ENCODE measurements around the gene MS4A5.
"Not testable (repeated sequence)": the region's sequence is repeated elsewhere in the genome, so short reads cannot be mapped to it uniquely, and the experiment has no call there.

MS4A5 gene

GRCh38 chr11:60429272-60429671 lies at the start of gene MS4A5:
Gene MS4A5, plus strand, starts transcription at chr11:60429572. Its CDS starts 103 bp downstream, at chr11:60429675.
- no peak for DNase-seq (ENCODE audit: low read depth)

DNA sequence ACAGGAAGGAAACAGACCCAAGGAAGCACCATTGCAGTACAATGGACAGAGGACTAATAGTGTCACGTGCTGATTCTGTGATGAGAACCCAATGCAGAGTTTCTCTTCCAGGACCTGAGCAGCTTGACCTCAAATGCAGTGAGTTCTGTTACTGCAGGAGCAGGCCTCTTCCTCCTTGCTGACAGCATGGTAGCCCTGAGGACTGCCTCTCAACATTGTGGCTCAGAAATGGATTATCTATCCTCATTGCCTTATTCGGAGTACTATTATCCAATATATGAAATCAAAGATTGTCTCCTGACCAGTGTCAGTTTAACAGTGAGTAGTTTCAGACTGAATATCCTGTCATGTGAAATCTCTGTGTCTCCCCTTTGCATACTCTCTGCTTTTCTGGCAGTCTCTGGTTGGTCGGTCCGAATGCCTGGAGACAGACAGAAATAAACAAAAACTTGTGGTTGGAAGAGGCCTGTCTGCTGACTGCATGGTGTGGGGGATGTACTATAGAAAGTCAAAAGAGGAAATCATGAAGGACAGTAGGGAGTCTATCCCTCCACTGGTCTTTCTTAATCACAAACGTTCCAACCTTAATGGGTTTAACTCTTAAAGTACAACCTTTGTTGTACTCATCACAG lies 40.0 kb upstream of the MS4A5 start:
- DNase-seq (ENCODE audit: low read depth), result no peak

DNA sequence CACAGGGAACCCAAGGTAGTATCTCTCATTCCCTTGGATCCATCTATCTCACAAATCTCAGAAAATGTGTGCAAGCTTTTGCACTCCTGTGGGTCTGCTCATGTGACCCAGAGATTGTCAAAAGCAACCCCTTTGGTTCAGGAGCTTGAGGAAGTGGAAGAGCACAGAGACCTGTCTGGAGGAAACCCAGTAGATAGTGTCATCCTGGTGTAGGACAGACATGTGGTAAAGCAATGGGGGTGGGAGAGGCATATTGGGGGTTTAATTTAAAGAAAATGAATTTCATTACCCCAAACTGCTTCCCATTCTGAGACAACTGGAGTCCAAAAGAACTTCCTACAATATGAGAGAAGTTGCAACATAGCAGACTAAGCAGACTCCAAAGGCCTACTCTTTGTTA lies 39.0 kb upstream of the MS4A5 start:
- DNase-seq (ENCODE audit: low read depth), result no peak

DNA sequence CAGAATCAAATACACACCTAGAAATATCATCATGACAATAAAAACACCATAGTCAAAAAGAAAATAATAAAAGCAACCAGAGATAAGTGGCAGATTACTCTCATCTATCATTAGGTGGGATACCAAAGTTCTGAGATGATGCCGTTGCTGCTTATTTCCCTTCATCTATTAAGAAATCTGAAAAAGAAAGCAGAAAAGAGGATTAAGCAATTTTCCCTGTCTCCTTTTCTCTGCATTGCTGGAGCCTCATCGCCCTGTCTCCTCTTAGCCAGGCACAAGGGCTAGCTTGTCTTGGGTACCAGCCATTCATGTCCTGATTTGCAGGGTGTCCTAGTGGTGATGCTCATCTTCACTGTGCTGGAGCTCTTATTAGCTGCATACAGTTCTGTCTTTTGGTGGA lies 37.0 kb upstream of the MS4A5 start:
- no peak for DNase-seq (ENCODE audit: low read depth)

GRCh38 chr11:60393016-60393415 lies 36.4 kb upstream of the MS4A5 start:
- no peak for DNase-seq (ENCODE audit: low read depth)

GRCh38 chr11:60394666-60395380 lies 34.5 kb upstream of the MS4A5 start:
- no peak for DNase-seq (ENCODE audit: low read depth)

- no peak for DNase-seq (ENCODE audit: low read depth)
Measured at GRCh38 chr11:60396382-60396781, 33.0 kb upstream of the MS4A5 start, which contains the start of gene MS4A14. Gene MS4A14, plus strand, starts transcription at chr11:60396459. Its CDS starts 120 bp downstream, at chr11:60396579.

DNA sequence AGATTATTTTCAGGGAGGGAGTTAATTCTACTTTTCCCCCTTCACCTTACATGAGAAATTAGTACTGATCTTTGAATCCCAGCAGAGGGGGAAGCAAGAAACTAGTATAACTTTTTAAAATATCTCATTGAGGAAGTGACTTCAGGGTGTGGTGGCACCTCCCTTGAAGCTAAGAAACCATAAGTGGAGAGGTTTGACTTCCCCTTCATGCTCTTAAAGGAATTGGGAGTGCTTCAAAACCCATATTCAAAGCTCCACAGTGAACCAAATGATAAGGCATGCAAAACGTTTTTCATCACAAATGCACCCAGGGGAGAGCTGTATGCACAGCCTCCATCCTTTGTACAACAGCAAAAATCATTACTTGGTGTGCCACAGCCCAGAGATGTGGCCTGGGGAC lies 32.6 kb upstream of the MS4A5 start:
- DNase-seq (ENCODE audit: low read depth), result no peak

- no peak for DNase-seq (ENCODE audit: low read depth)
Measured at GRCh38 chr11:60420015-60420414, 9.4 kb upstream of the MS4A5 start.

DNA sequence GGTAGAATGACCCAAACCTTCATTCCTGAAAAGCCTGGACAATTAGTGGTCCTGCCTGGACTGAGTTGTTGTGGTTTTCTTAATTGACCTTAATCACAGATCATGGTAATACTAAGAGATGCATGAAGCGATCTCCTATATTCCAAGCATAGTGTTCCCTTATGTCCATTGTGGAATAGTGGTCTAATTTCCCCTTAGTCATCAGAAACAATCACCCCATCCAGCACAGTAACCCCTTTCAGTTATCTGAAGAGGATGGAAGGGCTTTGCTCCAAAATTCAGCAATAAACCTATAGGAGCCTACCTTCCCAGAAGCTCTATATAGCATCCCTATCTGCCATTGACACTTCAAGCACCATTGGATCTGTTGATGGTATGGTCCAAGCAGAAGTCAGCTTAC lies 6.8 kb upstream of the MS4A5 start:
- DNase-seq (ENCODE audit: low read depth), result no peak

DNA sequence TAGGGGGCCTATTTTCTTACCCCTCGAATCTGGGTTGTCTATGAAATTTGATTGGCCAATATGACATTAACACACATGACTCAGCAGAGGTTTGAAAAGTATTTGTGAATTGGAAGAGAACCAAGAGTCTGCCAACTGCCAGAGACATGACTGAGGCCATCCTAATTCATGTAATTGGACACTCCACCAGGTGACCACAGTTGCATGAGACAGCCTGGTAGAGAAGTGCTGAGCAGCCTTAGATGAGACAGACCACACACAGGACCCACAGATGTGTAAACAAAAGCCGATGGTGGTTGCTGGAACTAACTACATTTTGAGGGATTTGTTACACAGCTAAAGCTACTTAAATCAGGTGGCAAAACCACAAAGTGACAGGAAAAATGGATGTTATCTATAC lies 855 bp upstream of the MS4A5 start:
- no peak for DNase-seq (ENCODE audit: low read depth)

- no peak for DNase-seq (ENCODE audit: low read depth)
Measured at GRCh38 chr11:60431251-60431650, 1.9 kb downstream of the MS4A5 start.

GRCh38 chr11:60433401-60433800 lies 4.0 kb downstream of the MS4A5 start:
- DNase-seq (ENCODE audit: low read depth), result no peak

GRCh38 chr11:60447070-60447469 lies 17.7 kb downstream of the MS4A5 start:
- no peak for DNase-seq (ENCODE audit: low read depth)

- no peak for DNase-seq (ENCODE audit: low read depth)
Measured at GRCh38 chr11:60447846-60448245, 18.5 kb downstream of the MS4A5 start.

DNA sequence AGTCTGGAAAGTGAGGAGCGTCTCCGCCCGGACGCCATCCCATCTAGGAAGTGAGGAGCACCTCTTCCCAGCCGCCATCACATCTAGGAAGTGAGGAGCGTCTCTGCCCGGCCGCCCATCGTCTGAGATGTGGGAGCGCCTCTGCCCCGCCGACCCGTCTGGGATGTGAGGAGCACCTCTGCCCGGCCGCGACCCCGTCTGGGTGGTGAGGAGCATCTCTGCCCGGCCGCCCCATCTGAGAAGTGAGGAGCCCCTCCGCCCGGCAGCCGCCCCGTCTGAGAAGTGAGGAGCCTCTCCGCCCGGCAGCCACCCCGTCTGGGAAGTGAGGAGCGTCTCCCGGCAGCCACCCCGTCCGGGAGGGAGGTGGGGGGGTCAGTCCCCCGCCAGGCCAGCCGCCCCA lies 21.8 kb downstream of the MS4A5 start:
- not testable (repeated sequence) for DNase-seq (ENCODE audit: low read depth)

DNA sequence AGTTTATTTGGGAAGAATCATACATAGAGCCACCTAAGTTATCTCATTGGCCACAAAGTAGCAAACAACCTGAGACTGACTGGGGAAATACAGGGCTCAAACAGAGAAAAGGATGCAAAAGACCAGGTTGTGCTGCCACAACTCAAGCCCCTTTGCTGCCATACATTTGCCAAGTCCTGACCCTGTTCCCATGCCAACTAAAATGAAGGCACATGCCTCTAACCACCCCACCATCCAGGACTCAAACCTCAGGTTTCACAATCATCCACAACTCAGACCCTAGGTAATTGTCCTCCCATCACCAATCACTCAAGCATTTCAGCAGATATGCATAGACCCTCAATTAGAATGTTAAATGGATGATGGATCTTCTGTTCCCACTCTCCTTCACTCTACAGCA lies 24.8 kb downstream of the MS4A5 start:
- no peak for DNase-seq (ENCODE audit: low read depth)

- DNase-seq (ENCODE audit: low read depth), result no peak
Measured at GRCh38 chr11:60455531-60456042, 26.2 kb downstream of the MS4A5 start, which contains the start of gene MS4A1. Gene MS4A1, plus strand, starts transcription at chr11:60455847. Its CDS starts 6,528 bp downstream, at chr11:60462375.

- no peak for DNase-seq (ENCODE audit: low read depth)
Measured at GRCh38 chr11:60457576-60457975, 28.2 kb downstream of the MS4A5 start.

GRCh38 chr11:60459345-60459744 lies 30.0 kb downstream of the MS4A5 start:
- no peak for DNase-seq (ENCODE audit: low read depth)

GRCh38 chr11:60468829-60469228 lies 39.5 kb downstream of the MS4A5 start:
- DNase-seq (ENCODE audit: low read depth), result no peak

DNA sequence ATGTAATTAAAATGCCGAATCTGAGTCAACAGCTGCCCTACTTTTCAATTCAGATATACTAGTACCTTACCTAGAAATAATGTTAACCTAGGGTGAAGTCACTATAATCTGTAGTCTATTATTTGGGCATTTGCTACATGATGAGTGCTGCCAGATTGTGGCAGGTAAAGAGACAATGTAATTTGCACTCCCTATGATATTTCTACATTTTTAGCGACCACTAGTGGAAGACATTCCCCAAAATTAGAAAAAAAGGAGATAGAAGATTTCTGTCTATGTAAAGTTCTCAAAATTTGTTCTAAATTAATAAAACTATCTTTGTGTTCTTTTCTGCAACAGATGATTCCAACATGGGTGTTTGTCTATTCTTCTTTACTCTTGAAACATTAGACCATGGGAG lies 40.4 kb downstream of the MS4A5 start:
- no peak for DNase-seq (ENCODE audit: low read depth)

DNA sequence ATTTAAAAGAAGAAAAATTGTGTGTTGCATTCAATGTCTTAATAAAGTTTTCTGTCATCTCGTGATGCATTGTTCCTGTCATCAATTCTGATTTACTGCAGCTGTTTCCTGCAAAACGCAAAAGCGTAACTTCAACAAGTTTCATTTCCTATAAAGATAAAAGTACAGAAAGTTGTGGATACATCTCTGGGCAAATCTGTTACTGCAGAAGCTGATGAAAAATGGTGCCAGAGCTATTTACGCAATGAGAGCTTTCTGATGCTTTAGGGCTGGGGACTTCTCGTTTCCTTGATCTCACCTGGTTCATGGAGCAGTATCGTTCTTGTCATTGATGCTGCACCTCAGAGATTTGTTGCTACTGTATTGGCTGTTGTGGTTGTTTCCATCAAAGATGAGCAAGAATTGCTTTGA lies 47.7 kb downstream of the MS4A5 start:
- DNase-seq (ENCODE audit: low read depth), result no peak

Measured in stimulated activated CD8-positive, alpha-beta memory T cell treated with anti-CD3 and anti-CD28 coated beads, Interleukin-15, amount 100 ng/mL, for 1 hour (primary cell).